Stimulated activated effector memory CD8-positive, alpha-beta T cell treated with anti-CD3 and anti-CD28 coated beads, Interleukin-12 subunit alpha, Interleukin-12 subunit beta, amount 100 ng/mL, for 72 hours (primary cell): ENCODE results near the gene TMPRSS9.
A peak's percentile ranks its signal among the peaks of the same experiment; 100 is the strongest.

ENCODE experiments used
- ATAC-seq: fragments of 150-1000 bp; cut with Tn5 transposase; 2 replicates; pipeline ENCODE4 v1.10.0; 2021
- DNase-seq, 2 donors: peaks; one replicate each; pipeline ENCODE4 v3.0.0; 2021 to 2022; ENCODE audit warnings: low spot score in 2 of 2
- H3K27ac Mint-ChIP-seq: one replicate; pipeline ENCODE4 v1.8.0; 2022; ENCODE audit warnings: mild to moderate bottlenecking, mixed read lengths
- H3K36me3 Mint-ChIP-seq: one replicate; pipeline ENCODE4 v1.8.0; 2022; ENCODE audit warnings: mild to moderate bottlenecking, mixed read lengths
- H3K4me1 Mint-ChIP-seq: one replicate; pipeline ENCODE4 v1.8.0; 2022; ENCODE audit warnings: mixed read lengths
- H3K4me3 Mint-ChIP-seq: one replicate; pipeline ENCODE4 v1.8.0; 2022; ENCODE audit warnings: mild to moderate bottlenecking, mixed read lengths
- H3K9me3 Mint-ChIP-seq: one replicate; pipeline ENCODE4 v1.8.0; 2022; ENCODE audit warnings: mixed read lengths

The TMPRSS9 gene

GRCh38 chr19:2360833-2361232 is 768 bp downstream of the TMPRSS9 start:
- Mint-ChIP-seq H3K36me3 (no peaks in the 10 kb centered on the region), H3K4me3 (no peak overlapping the region), H3K9me3 (no peaks in the 10 kb centered on the region), H3K4me1 (no peaks in the 10 kb centered on the region), H3K27ac (no peak overlapping the region)
- DNase-seq, result no peak
- ATAC-seq, result no peak

DNA sequence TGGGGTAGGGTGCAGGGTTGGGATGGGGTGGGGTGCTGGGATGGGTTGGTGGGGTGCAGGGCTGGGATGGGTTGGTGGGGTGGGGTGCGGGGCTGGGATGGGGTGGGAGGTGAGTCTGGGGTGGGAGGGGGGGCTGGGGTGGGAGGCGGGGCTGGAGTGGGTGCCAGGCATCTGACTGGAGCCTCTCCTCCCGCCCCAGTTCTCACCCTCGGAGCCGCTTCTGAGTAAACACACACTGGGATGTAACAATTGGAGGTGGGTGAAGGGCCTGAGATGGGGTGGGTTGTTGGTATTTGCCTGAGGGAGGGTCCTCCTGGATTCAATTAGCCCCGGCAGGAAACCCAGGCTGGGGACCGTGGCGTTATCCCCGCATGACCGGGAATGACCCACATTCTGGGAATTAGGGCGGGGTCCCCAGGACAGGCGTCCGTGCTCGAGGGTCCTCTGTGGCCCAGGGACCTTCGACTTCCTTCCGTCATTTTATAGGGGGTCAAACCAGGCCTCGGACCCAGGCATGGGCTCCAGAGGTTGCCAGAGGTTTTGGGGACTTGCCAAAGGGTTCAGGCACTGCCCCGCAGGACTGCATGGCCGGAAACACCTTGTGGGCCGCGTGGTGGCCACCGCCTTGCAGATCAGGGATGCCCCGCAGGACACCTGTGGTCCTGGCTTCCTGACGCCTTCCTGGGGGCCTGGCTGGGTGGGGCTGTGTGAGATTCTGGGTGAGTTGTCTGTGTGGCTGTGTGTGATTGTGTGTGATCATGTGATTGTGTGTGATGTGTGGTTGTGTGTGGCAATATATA is 1.4 kb downstream of the TMPRSS9 start:
- no peaks in the 10 kb centered on the region for H3K4me1 Mint-ChIP-seq
- ATAC-seq (no peak), DNase-seq (no peak)
- H3K4me3 Mint-ChIP-seq, result no peak overlapping the region
- H3K36me3 Mint-ChIP-seq, result no peaks in the 10 kb centered on the region
- no peak overlapping the region for H3K27ac Mint-ChIP-seq
- H3K9me3 Mint-ChIP-seq, result no peaks in the 10 kb centered on the region

- no peaks in the 10 kb centered on the region for H3K9me3 Mint-ChIP-seq
- no peak for DNase-seq
- no peaks in the 10 kb centered on the region for H3K4me1 Mint-ChIP-seq
- no peak overlapping the region for H3K4me3 Mint-ChIP-seq
- H3K27ac Mint-ChIP-seq, result no peak overlapping the region
- H3K36me3 Mint-ChIP-seq, result no peaks in the 10 kb centered on the region
- ATAC-seq, result no peak
Measured at GRCh38 chr19:2362046-2362969, 2.2 kb downstream of the TMPRSS9 start.

GRCh38 chr19:2362970-2363300 is 2.9 kb downstream of the TMPRSS9 start:
- Mint-ChIP-seq H3K27ac (no peak overlapping the region), H3K9me3 (no peaks in the 10 kb centered on the region), H3K4me1 (peaks cover under 1% of the 10 kb centered on the region), H3K4me3 (no peak overlapping the region), H3K36me3 (no peaks in the 10 kb centered on the region)
- ATAC-seq, result no peak
- no peak for DNase-seq

GRCh38 chr19:2363419-2363818 is 3.4 kb downstream of the TMPRSS9 start:
- no peaks in the 10 kb centered on the region for H3K9me3 Mint-ChIP-seq
- no peaks in the 10 kb centered on the region for H3K36me3 Mint-ChIP-seq
- ATAC-seq, result no peak
- no peak for DNase-seq
- no peak overlapping the region for H3K27ac Mint-ChIP-seq
- peaks cover 5% of the 10 kb centered on the region for H3K4me1 Mint-ChIP-seq
- H3K4me3 Mint-ChIP-seq, result no peak overlapping the region

GRCh38 chr19:2365201-2365970 is 5.3 kb downstream of the TMPRSS9 start:
- no peak for DNase-seq
- no peaks in the 10 kb centered on the region for H3K36me3 Mint-ChIP-seq
- H3K4me1 Mint-ChIP-seq, result peaks cover 6% of the 10 kb centered on the region
- no peak for ATAC-seq
- H3K27ac Mint-ChIP-seq, result no peak overlapping the region
- H3K4me3 Mint-ChIP-seq, result no peak overlapping the region
- H3K9me3 Mint-ChIP-seq, result no peaks in the 10 kb centered on the region

DNA sequence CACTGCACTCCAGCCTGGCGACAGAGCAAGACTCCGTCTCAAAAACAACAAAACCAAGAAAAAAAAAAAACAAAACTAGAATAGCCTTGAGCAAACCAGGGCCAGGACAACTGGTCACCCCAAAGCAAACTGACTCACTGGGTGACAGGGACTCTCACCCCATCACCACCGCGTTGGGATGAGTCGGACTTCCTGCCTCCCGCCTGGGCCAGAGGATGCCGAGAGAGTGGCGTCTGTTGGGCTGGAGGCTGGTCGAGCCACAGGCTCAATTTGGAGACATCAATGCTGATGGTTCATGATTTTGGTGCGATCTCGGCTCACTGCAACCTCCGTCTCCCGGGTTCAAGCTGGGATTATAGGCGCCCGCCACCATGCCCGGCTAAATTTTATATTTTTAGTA is 11.6 kb downstream of the TMPRSS9 start:
- Mint-ChIP-seq H3K9me3 (no peaks in the 10 kb centered on the region), H3K4me1 (peaks cover 6% of the 10 kb centered on the region), H3K27ac (no peak overlapping the region), H3K4me3 (no peak overlapping the region), H3K36me3 (no peaks in the 10 kb centered on the region)
- ATAC-seq, result peak; percentile 57
- DNase-seq, result no peak

GRCh38 chr19:2372076-2372612 is 12.1 kb downstream of the TMPRSS9 start:
- Mint-ChIP-seq H3K4me3 (no peak overlapping the region), H3K4me1 (peaks cover 6% of the 10 kb centered on the region), H3K27ac (no peak overlapping the region), H3K36me3 (no peaks in the 10 kb centered on the region), H3K9me3 (no peaks in the 10 kb centered on the region)
- no peak for ATAC-seq
- no peak for DNase-seq

- DNase-seq, result no peak
Measured at GRCh38 chr19:2374808-2375207, 14.7 kb downstream of the TMPRSS9 start.

GRCh38 chr19:2375353-2376121 is 15.5 kb downstream of the TMPRSS9 start:
- peaks cover 6% of the 10 kb centered on the region for H3K4me1 Mint-ChIP-seq
- peaks cover 4% of the 10 kb centered on the region for H3K9me3 Mint-ChIP-seq
- peak; percentile 24 for ATAC-seq
- no peak for DNase-seq
- H3K27ac Mint-ChIP-seq, result no peak overlapping the region
- no peak overlapping the region for H3K4me3 Mint-ChIP-seq
- no peaks in the 10 kb centered on the region for H3K36me3 Mint-ChIP-seq

More at GRCh38 chr19:2374808-2375207, 14.7 kb downstream of the TMPRSS9 start:
- H3K27ac Mint-ChIP-seq, result no peak overlapping the region
- no peaks in the 10 kb centered on the region for H3K36me3 Mint-ChIP-seq
- no peak for ATAC-seq
- peaks cover 4% of the 10 kb centered on the region for H3K9me3 Mint-ChIP-seq
- no peak overlapping the region for H3K4me3 Mint-ChIP-seq
- H3K4me1 Mint-ChIP-seq, result peaks cover 6% of the 10 kb centered on the region

DNA sequence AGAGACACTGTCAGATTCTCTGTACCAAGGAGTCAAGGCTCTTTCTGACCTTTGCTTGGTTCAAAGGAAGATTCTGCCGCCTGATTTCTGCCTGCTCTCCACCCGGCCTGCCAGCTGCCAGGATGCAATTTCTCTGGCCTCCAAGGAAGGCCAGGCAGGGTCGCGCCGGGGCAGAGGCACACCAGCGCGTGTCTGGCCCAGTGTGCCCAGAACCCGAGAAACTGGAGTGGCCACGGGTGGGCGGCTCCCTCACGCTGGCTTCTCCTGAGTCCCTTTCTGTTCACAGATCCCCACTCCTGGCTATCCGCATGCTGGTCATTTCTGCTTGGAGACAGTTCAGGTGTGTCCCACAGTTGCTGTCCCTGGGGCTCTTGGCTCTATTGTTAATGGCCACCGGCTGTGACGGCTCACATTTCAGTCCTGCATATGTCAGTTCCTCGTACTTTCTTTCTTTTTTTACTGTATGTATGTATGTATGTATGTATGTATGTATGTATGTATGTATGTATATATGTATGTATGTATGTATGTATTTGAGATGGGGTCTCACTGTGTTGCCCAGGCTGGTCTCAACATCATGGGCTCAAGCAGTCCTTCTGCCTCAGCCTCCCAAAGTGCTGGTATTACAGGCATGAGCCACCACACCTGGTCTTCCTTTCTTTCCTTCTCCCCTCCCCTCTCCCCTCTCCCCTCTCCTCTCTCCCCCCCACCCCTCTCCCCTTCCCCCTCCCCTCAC is 16.9 kb downstream of the TMPRSS9 start:
- H3K27ac Mint-ChIP-seq, result peak overlapping the region; percentile 61

GRCh38 chr19:2380567-2380966 is 20.5 kb downstream of the TMPRSS9 start:
- H3K27ac Mint-ChIP-seq, result no peak overlapping the region
- peaks cover 6% of the 10 kb centered on the region for H3K4me1 Mint-ChIP-seq
- no peak for ATAC-seq
- no peaks in the 10 kb centered on the region for H3K36me3 Mint-ChIP-seq
- peaks cover 7% of the 10 kb centered on the region for H3K9me3 Mint-ChIP-seq
- H3K4me3 Mint-ChIP-seq, result no peak overlapping the region
- no peak for DNase-seq

More for the DNA sequence above, 16.9 kb downstream of the TMPRSS9 start:
- Mint-ChIP-seq H3K4me3 (no peak overlapping the region), H3K4me1 (peaks cover 6% of the 10 kb centered on the region), H3K36me3 (no peaks in the 10 kb centered on the region), H3K9me3 (peaks cover 7% of the 10 kb centered on the region)
- DNase-seq, result no peak
- ATAC-seq, result peak; percentile 13

GRCh38 chr19:2381148-2381820 is 21.2 kb downstream of the TMPRSS9 start:
- Mint-ChIP-seq H3K4me3 (no peak overlapping the region), H3K27ac (no peak overlapping the region), H3K9me3 (peaks cover 7% of the 10 kb centered on the region), H3K36me3 (no peaks in the 10 kb centered on the region), H3K4me1 (peaks cover 6% of the 10 kb centered on the region)
- DNase-seq, result no peak
- no peak for ATAC-seq
